Measurements from ENCODE around the gene SLIT3.
"Not testable (repeated sequence)": the region's sequence is repeated elsewhere in the genome, so short reads cannot be mapped to it uniquely, and the experiment has no call there.

SLIT3 gene

DNA sequence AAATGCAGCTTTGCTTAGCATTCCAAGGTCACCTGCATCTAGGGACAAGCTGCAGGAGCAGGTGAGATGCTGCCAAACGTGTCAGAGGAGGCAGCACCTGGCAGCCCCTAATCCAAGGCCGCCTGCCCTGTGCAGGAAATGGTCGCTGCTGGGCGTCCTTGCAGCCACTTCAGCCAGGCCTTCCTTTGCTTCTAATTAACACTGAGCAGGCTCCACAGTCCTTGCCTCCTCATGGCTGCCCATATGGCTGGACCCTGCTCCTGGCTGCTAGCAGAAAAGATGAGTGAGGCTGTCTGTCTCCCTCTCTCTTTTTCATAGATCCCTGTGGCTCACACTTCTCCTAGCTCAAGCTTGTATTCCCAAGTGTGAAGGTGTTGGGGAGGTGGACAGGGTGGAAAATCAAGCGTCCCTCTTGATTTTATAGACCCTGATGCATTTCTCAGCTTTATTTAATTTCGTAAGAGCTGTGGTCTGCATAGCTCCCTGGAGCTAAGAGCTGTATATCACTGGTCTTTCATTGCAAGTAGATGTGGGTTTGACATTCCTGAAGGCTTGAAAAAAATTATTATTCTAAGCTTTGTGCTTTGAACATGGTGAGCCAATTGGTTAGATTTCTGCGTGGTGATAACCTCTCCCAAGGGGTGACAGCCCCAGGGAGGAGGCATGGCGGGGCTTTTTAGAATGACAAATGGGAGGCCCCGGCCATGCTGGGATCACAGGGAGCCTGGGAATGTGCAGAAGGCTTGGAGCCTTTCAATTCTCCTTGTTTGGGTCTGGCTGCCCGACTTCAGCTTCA is 193.8 kb downstream of the SLIT3 start:
- no peak for TF ChIP-seq CTCF (IDR thresholded peaks at IDR 0.05; ENCODE audit: insufficient read depth, low read length, poor library complexity, severe bottlenecking)
- no peaks in the 10 kb centered on the region; the same call in none of the 2 replicates for H3K27me3 ChIP-seq (replicated peaks; ENCODE audit: control insufficient read depth, insufficient read depth, low read length)
- no peaks in the 10 kb centered on the region for H3K36me3 ChIP-seq (ENCODE audit: control insufficient read depth, insufficient read depth, low read length)
- no peak for DNase-seq (ENCODE audit: extremely low read depth, insufficient read length)
- H3K4me3 ChIP-seq (replicated peaks; ENCODE audit: low read depth, low read length): no peak overlapping the region

- H3K4me3 ChIP-seq (replicated peaks; ENCODE audit: low read depth, low read length); DNase-seq (ENCODE audit: extremely low read depth, insufficient read length); H3K36me3 ChIP-seq (ENCODE audit: control insufficient read depth, insufficient read depth, low read length); H3K27me3 ChIP-seq (replicated peaks; ENCODE audit: control insufficient read depth, insufficient read depth, low read length): not testable (repeated sequence)
Observed at GRCh38 chr5:169105582-169105981, 195.4 kb downstream of the SLIT3 start.

DNA sequence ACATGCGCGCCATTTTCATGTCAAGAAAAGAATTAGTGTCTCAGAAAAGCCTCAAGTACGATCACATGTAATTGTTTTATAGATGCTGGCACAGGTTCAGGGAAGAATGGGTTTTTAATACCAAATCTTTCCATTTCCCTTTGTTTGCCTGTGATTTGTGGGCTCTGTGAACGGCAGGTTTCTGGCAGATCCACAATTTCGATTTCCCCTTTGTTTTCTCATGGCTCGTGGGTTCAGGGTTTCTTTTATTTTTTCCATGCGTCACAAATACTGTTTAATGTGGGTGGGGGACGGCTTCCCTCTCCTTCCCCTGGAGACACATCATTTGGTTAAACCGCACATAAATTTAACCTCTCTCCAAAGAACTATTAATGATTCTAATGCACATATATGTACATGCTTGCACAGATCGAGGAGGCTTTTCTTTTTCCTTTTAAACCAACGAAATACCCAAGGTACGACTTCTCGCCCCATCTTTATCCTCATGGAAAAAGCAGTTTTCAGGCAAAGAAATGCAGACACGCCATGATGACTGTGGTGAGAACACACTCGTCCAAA is 195.9 kb downstream of the SLIT3 start:
- no peak for TF ChIP-seq CTCF (IDR thresholded peaks at IDR 0.05; ENCODE audit: insufficient read depth, low read length, poor library complexity, severe bottlenecking)
- Histone ChIP-seq H3K27me3 (replicated peaks; ENCODE audit: control insufficient read depth, insufficient read depth, low read length) (no peaks in the 10 kb centered on the region; the same call in none of the 2 replicates), H3K36me3 (ENCODE audit: control insufficient read depth, insufficient read depth, low read length) (no peaks in the 10 kb centered on the region), H3K4me3 (replicated peaks; ENCODE audit: low read depth, low read length) (no peak overlapping the region)
- DNase-seq (ENCODE audit: extremely low read depth, insufficient read length): no peak

GRCh38 chr5:169103586-169104181 is 197.3 kb downstream of the SLIT3 start:
- H3K27me3 ChIP-seq (replicated peaks; ENCODE audit: control insufficient read depth, insufficient read depth, low read length): no peaks in the 10 kb centered on the region; the same call in none of the 2 replicates
- DNase-seq (ENCODE audit: extremely low read depth, insufficient read length): no peak
- no peaks in the 10 kb centered on the region for H3K36me3 ChIP-seq (ENCODE audit: control insufficient read depth, insufficient read depth, low read length)

DNA sequence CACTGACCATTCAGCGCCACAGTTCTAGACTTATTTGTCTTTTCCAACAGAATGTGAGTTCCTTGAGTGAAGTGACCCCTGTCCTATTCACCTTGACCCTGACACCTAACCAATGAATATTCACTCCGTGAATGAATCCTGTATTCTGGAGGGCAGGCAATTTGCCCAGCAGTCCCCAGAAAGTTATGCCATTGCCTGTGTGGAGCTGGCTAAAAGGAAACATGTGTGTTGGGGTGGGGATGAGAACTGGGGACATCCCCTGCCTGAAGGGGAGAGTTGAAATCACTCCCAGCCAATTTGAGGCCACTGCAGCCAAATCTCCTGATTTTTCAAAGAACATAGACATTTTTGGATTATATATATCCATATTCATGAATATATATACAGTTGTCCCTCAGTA is 199.0 kb downstream of the SLIT3 start:
- Histone ChIP-seq H3K4me3 (replicated peaks; ENCODE audit: low read depth, low read length) (no peak overlapping the region), H3K27me3 (replicated peaks; ENCODE audit: control insufficient read depth, insufficient read depth, low read length) (peaks cover 2% of the 10 kb centered on the region; the same call in 1 of the 2 replicates), H3K36me3 (ENCODE audit: control insufficient read depth, insufficient read depth, low read length) (no peaks in the 10 kb centered on the region)
- no peak for DNase-seq (ENCODE audit: extremely low read depth, insufficient read length)
- no peak for TF ChIP-seq CTCF (IDR thresholded peaks at IDR 0.05; ENCODE audit: insufficient read depth, low read length, poor library complexity, severe bottlenecking)

More at GRCh38 chr5:169103586-169104181, 197.3 kb downstream of the SLIT3 start:
- no peak overlapping the region for H3K4me3 ChIP-seq (replicated peaks; ENCODE audit: low read depth, low read length)
- no peak for TF ChIP-seq CTCF (IDR thresholded peaks at IDR 0.05; ENCODE audit: insufficient read depth, low read length, poor library complexity, severe bottlenecking)

DNA sequence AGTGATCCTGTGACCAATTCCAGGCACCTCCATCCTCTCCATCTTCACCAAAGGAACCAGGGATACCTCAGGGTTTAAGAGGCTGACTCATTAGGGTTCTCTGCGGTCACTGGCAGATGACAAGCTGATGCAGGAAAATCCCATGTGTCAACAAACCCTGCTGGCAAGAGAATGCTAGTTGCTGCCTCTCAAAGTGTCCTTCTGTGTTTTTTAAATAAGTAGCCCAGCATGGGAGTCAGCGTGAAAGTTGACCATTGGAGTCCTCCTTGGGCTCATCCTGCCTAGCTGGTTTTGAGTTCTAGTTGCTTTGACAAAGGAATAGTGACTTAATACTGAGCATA is 200.2 kb downstream of the SLIT3 start:
- TF ChIP-seq CTCF (IDR thresholded peaks at IDR 0.05; ENCODE audit: insufficient read depth, low read length, poor library complexity, severe bottlenecking): no peak
- no peaks in the 10 kb centered on the region for H3K36me3 ChIP-seq (ENCODE audit: control insufficient read depth, insufficient read depth, low read length)
- peaks cover 2% of the 10 kb centered on the region; the same call in 1 of the 2 replicates for H3K27me3 ChIP-seq (replicated peaks; ENCODE audit: control insufficient read depth, insufficient read depth, low read length)
- DNase-seq (ENCODE audit: extremely low read depth, insufficient read length): no peak
- H3K4me3 ChIP-seq (replicated peaks; ENCODE audit: low read depth, low read length): no peak overlapping the region

Data from GM06990 (cell line).